ENCODE data around the gene LUZP1.

LUZP1 gene

DNA sequence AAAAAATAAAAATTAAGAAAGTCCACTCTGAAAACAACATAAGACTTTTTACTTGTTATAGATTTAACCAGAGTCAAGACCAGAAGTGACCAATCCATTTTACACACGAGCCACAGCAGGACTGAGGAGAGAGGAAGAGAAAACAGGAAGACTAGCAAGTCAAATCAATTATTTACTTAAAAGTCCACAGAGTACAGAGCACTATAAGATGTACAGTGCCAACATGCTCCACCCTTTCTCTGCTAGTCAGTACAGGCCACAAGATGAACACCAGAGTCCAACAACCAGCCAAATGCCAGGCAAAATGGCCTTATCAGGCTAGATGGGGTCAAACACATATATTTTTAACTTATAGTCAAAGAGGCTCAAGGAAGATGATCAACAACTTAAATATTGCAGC is 19.5 kb downstream of the LUZP1 start:
- ChIA-PET CTCF (interaction anchor here (1.2 kb wide), 1 partner anchor 12 kb away, joined by 4 read pairs; no protein-coding TSS in a partner anchor), POLR2A (no interaction called here)

DNA sequence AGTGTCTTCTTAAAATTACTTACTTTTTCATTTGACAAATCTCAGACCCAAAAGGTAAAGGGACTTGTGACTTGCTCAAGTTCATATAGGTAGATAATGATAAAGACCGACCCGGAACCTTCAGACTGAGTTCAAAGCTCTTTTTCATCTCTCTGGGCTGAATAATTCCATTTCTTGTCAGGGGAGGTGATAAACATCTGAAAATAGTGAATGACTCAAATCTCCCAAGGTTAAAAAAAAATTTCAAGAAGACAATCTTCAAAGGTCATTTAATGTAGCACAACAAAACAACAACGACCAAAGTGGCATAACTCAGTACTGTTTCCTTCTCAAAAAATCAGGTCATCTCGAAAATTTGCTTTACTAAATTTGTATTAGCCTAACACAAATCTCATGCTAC is 20.6 kb downstream of the LUZP1 start:
- Histone ChIP-seq H3K36me3 (ENCODE audit: control insufficient read depth in 2 of 2, insufficient read depth in 1 of 2, low read length in 2 of 2) (peaks cover 0 to 5% of the 10 kb centered on the region in 2 experiments; a peak in 2 of 3 replicates), H3K9me3 (ENCODE audit: control insufficient read depth, insufficient read depth, low read depth, low read length) (no peaks in the 10 kb centered on the region), H3K4me3 (ENCODE audit: low read depth, low read length) (no peak overlapping the region), H3K4me1 (ENCODE audit: control insufficient read depth, insufficient read depth, low read length) (peaks cover 7% of the 10 kb centered on the region; the same call in 1 of the 2 replicates), H3K27ac (ENCODE audit: extremely low read depth, low read depth, low read length) (no peak overlapping the region)
- ChIA-PET CTCF (interaction anchor here (1.2 kb wide), 2 partner anchors 13 to 36 kb away, joined by 4 to 5 read pairs; no protein-coding TSS in a partner anchor), POLR2A (no interaction called here)
- TF ChIP-seq, protein P1, sequence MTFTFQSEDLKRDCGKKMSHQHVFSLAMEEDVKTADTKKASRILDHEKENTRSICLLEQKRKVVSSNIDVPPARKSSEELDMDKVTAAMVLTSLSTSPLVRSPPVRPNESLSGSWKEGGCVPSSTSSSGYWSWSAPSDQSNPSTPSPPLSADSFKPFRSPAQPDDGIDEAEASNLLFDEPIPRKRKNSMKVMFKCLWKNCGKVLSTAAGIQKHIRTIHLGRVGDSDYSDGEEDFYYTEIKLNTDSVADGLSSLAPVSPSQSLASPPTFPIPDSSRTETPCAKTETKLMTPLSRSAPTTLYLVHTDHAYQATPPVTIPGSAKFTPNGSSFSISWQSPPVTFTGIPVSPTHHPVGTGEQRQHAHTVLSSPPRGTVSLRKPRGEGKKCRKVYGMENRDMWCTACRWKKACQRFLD (tag by site-specific recombination; IDR thresholded peaks at IDR 0.05) = no peak
- TF ChIP-seq ZNF624 (tag by site-specific recombination; IDR thresholded peaks at IDR 0.05) = no peak
- no peak for TF ChIP-seq KLF1 (tag by site-specific recombination; IDR thresholded peaks at IDR 0.05)
- TF ChIP-seq, protein P2, sequence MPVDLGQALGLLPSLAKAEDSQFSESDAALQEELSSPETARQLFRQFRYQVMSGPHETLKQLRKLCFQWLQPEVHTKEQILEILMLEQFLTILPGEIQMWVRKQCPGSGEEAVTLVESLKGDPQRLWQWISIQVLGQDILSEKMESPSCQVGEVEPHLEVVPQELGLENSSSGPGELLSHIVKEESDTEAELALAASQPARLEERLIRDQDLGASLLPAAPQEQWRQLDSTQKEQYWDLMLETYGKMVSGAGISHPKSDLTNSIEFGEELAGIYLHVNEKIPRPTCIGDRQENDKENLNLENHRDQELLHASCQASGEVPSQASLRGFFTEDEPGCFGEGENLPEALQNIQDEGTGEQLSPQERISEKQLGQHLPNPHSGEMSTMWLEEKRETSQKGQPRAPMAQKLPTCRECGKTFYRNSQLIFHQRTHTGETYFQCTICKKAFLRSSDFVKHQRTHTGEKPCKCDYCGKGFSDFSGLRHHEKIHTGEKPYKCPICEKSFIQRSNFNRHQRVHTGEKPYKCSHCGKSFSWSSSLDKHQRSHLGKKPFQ (tag by site-specific recombination; IDR thresholded peaks at IDR 0.05) = no peak
- TF ChIP-seq, protein P3, sequence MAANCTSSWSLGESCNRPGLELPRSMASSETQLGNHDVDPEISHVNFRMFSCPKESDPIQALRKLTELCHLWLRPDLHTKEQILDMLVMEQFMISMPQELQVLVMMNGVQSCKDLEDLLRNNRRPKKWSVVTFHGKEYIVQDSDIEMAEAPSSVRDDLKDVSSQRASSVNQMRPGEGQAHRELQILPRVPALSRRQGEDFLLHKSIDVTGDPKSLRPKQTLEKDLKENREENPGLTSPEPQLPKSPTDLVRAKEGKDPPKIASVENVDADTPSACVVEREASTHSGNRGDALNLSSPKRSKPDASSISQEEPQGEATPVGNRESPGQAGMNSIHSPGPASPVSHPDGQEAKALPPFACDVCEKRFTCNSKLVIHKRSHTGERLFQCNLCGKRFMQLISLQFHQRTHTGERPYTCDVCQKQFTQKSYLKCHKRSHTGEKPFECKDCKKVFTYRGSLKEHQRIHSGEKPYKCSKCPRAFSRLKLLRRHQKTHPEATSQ (tag by site-specific recombination; IDR thresholded peaks at IDR 0.05) = no peak
- no peak for TF ChIP-seq ZFHX2 (tag by site-specific recombination; conservative IDR thresholded peaks at IDR 0.05)
- TF ChIP-seq ZNF202 (tag by site-specific recombination; IDR thresholded peaks at IDR 0.05; ENCODE audit: borderline replicate concordance) = no peak
- no peak for TF ChIP-seq ZNF423 (tag by site-specific recombination; IDR thresholded peaks at IDR 0.05)

More for the DNA sequence above, 19.5 kb downstream of the LUZP1 start:
- TF ChIP-seq MEIS1 (CRISPR knock-in tag; IDR thresholded peaks at IDR 0.05; ENCODE audit: borderline replicate concordance) (no peak), KLF1 (tag by site-specific recombination; IDR thresholded peaks at IDR 0.05) (no peak), ZFP69B (tag by site-specific recombination; IDR thresholded peaks at IDR 0.05) (no peak), ZNF132 (tag by site-specific recombination; IDR thresholded peaks at IDR 0.05; ENCODE audit: borderline replicate concordance) (no peak), ZNF658 (tag by site-specific recombination; IDR thresholded peaks at IDR 0.05) (no peak), ZNF248 (tag by site-specific recombination; IDR thresholded peaks at IDR 0.05) (no peak), ZNF211 (tag by site-specific recombination; IDR thresholded peaks at IDR 0.05; ENCODE audit: low read depth) (no peak), ZNF785 (tag by site-specific recombination; IDR thresholded peaks at IDR 0.05) (no peak), ZNF423 (tag by site-specific recombination; IDR thresholded peaks at IDR 0.05) (no peak), ZFP3 (tag by site-specific recombination; IDR thresholded peaks at IDR 0.05; ENCODE audit: low read depth) (no peak), ZNF792 (tag by site-specific recombination; IDR thresholded peaks at IDR 0.05) (no peak), TCF7L2 (IDR thresholded peaks at IDR 0.05; ENCODE audit: borderline replicate concordance, low read depth, low read length) (no peak), ZNF768 (tag by site-specific recombination; IDR thresholded peaks at IDR 0.05) (no peak), ZBTB21 (tag by site-specific recombination; IDR thresholded peaks at IDR 0.05) (no peak), ZNF274 (IDR thresholded peaks at IDR 0.05; ENCODE audit: low read length) (no peak), ZNF274 (tag by site-specific recombination; IDR thresholded peaks at IDR 0.05; ENCODE audit: borderline replicate concordance) (no peak), ZNF121 (tag by site-specific recombination; IDR thresholded peaks at IDR 0.05) (no peak), ZNF292 (tag by site-specific recombination; IDR thresholded peaks at IDR 0.05; ENCODE audit: borderline replicate concordance, low read depth) (no peak)
- TF ChIP-seq, protein P4, sequence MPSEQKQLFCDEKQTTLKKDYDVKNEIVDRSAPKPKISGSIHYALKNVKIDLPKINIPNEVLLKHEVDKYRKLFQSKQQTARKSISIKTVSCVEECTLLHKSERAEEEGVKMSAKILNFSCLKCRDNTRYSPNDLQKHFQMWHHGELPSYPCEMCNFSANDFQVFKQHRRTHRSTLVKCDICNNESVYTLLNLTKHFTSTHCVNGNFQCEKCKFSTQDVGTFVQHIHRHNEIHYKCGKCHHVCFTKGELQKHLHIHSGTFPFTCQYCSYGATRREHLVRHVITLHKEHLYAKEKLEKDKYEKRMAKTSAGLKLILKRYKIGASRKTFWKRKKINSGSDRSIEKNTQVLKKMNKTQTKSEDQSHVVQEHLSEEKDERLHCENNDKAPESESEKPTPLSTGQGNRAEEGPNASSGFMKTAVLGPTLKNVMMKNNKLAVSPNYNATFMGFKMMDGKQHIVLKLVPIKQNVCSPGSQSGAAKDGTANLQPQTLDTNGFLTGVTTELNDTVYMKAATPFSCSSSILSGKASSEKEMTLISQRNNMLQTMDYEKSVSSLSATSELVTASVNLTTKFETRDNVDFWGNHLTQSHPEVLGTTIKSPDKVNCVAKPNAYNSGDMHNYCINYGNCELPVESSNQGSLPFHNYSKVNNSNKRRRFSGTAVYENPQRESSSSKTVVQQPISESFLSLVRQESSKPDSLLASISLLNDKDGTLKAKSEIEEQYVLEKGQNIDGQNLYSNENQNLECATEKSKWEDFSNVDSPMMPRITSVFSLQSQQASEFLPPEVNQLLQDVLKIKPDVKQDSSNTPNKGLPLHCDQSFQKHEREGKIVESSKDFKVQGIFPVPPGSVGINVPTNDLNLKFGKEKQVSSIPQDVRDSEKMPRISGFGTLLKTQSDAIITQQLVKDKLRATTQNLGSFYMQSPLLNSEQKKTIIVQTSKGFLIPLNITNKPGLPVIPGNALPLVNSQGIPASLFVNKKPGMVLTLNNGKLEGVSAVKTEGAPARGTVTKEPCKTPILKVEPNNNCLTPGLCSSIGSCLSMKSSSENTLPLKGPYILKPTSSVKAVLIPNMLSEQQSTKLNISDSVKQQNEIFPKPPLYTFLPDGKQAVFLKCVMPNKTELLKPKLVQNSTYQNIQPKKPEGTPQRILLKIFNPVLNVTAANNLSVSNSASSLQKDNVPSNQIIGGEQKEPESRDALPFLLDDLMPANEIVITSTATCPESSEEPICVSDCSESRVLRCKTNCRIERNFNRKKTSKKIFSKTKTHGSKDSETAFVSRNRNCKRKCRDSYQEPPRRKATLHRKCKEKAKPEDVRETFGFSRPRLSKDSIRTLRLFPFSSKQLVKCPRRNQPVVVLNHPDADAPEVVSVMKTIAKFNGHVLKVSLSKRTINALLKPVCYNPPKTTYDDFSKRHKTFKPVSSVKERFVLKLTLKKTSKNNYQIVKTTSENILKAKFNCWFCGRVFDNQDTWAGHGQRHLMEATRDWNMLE (tag by site-specific recombination; conservative IDR thresholded peaks at IDR 0.05; ENCODE audit: low read depth) = no peak
- TF ChIP-seq, protein P5, sequence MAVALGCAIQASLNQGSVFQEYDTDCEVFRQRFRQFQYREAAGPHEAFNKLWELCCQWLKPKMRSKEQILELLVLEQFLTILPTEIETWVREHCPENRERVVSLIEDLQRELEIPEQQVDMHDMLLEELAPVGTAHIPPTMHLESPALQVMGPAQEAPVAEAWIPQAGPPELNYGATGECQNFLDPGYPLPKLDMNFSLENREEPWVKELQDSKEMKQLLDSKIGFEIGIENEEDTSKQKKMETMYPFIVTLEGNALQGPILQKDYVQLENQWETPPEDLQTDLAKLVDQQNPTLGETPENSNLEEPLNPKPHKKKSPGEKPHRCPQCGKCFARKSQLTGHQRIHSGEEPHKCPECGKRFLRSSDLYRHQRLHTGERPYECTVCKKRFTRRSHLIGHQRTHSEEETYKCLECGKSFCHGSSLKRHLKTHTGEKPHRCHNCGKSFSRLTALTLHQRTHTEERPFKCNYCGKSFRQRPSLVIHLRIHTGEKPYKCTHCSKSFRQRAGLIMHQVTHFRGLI (tag by site-specific recombination; IDR thresholded peaks at IDR 0.05) = no peak
- TF ChIP-seq, protein P6, sequence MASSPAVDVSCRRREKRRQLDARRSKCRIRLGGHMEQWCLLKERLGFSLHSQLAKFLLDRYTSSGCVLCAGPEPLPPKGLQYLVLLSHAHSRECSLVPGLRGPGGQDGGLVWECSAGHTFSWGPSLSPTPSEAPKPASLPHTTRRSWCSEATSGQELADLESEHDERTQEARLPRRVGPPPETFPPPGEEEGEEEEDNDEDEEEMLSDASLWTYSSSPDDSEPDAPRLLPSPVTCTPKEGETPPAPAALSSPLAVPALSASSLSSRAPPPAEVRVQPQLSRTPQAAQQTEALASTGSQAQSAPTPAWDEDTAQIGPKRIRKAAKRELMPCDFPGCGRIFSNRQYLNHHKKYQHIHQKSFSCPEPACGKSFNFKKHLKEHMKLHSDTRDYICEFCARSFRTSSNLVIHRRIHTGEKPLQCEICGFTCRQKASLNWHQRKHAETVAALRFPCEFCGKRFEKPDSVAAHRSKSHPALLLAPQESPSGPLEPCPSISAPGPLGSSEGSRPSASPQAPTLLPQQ (tag by site-specific recombination; IDR thresholded peaks at IDR 0.05) = no peak
- Histone ChIP-seq H3K27ac (ENCODE audit: extremely low read depth, low read depth, low read length) (no peak overlapping the region), H3K4me1 (ENCODE audit: control insufficient read depth, insufficient read depth, low read length) (peaks cover 7% of the 10 kb centered on the region; the same call in 1 of the 2 replicates), H3K4me3 (ENCODE audit: low read depth, low read length) (no peak overlapping the region), H3K9me3 (ENCODE audit: control insufficient read depth, insufficient read depth, low read depth, low read length) (no peaks in the 10 kb centered on the region), H3K36me3 (ENCODE audit: control insufficient read depth in 2 of 2, insufficient read depth in 1 of 2, low read length in 2 of 2) (peaks cover 0 to 5% of the 10 kb centered on the region in 2 experiments; a peak in 2 of 3 replicates)
